ENCODE data around the gene HIPK3.
"Not testable (repeated sequence)": the region's sequence is repeated elsewhere in the genome, so short reads cannot be mapped to it uniquely, and the experiment has no call there.

HIPK3 gene

GRCh38 chr11:33358150-33358831, 101.1 kb downstream of the HIPK3 start:
- H3K4me3 ChIP-seq (replicated peaks; ENCODE audit: insufficient read depth, low read length) = no peak overlapping the region
- H3K27me3 ChIP-seq (ENCODE audit: insufficient read depth, poor library complexity, severe bottlenecking) = no peaks in the 10 kb centered on the region
- DNase-seq (ENCODE audit: low read depth in 1 of 2, low spot score in 1 of 2) = no peak
- no peak overlapping the region for H3K27ac ChIP-seq (replicated peaks)
- TF ChIP-seq CTCF (IDR thresholded peaks at IDR 0.05; ENCODE audit: insufficient read depth, low read length) (no peak), SPI1 (IDR thresholded peaks at IDR 0.05; ENCODE audit: borderline replicate concordance, low read depth) (peak; percentile 43; the same call in 1 of the 2 replicates)

- no peaks in the 10 kb centered on the region for H3K27me3 ChIP-seq (ENCODE audit: insufficient read depth, poor library complexity, severe bottlenecking)
- no peak overlapping the region for H3K27ac ChIP-seq (replicated peaks)
- no peak overlapping the region for H3K4me3 ChIP-seq (replicated peaks; ENCODE audit: insufficient read depth, low read length)
- TF ChIP-seq REST (IDR thresholded peaks at IDR 0.05; ENCODE audit: insufficient replicate concordance, low read depth) (no peak), GABPA (IDR thresholded peaks at IDR 0.05; ENCODE audit: low read depth) (no peak), POLR2AphosphoS5 (IDR thresholded peaks at IDR 0.05; ENCODE audit: low read depth) (no peak), CTCF (IDR thresholded peaks at IDR 0.05; ENCODE audit: insufficient read depth, low read length) (no peak), SPI1 (IDR thresholded peaks at IDR 0.05; ENCODE audit: borderline replicate concordance, low read depth) (no peak)
- no peak for DNase-seq (ENCODE audit: low read depth in 1 of 2, low spot score in 1 of 2)
Observed at GRCh38 chr11:33360642-33361041, 103.5 kb downstream of the HIPK3 start.

- DNase-seq (ENCODE audit: low read depth in 1 of 2, low spot score in 1 of 2) = peak in 1 of 2 experiments; percentile 20
- peaks cover 6% of the 10 kb centered on the region for H3K27me3 ChIP-seq (ENCODE audit: insufficient read depth, poor library complexity, severe bottlenecking)
- no peak overlapping the region for H3K4me3 ChIP-seq (replicated peaks; ENCODE audit: insufficient read depth, low read length)
- peak; percentile 24 for TF ChIP-seq CTCF (IDR thresholded peaks at IDR 0.05; ENCODE audit: insufficient read depth, low read length)
- TF ChIP-seq SPI1 (IDR thresholded peaks at IDR 0.05; ENCODE audit: borderline replicate concordance, low read depth) = no peak
- no peak overlapping the region for H3K27ac ChIP-seq (replicated peaks)
Observed at GRCh38 chr11:33362051-33362910, 105.1 kb downstream of the HIPK3 start.

GRCh38 chr11:33366918-33367317, 109.7 kb downstream of the HIPK3 start:
- DNase-seq (ENCODE audit: low read depth in 1 of 2, low spot score in 1 of 2) = no peak
- Histone ChIP-seq H3K27me3 (ENCODE audit: insufficient read depth, poor library complexity, severe bottlenecking) (peaks cover 6% of the 10 kb centered on the region), H3K27ac (replicated peaks) (no peak overlapping the region), H3K4me3 (replicated peaks; ENCODE audit: insufficient read depth, low read length) (no peak overlapping the region)
- TF ChIP-seq REST (IDR thresholded peaks at IDR 0.05; ENCODE audit: insufficient replicate concordance, low read depth) (no peak), POLR2AphosphoS5 (IDR thresholded peaks at IDR 0.05; ENCODE audit: low read depth) (no peak)

GRCh38 chr11:33368475-33368874, 111.3 kb downstream of the HIPK3 start:
- not testable (repeated sequence) for DNase-seq (ENCODE audit: low read depth in 1 of 2, low spot score in 1 of 2); H3K27ac ChIP-seq (replicated peaks); H3K27me3 ChIP-seq (ENCODE audit: insufficient read depth, poor library complexity, severe bottlenecking); H3K4me3 ChIP-seq (replicated peaks; ENCODE audit: insufficient read depth, low read length)
